Inflammatory macrophage treated with lipopolysaccharide for 4 hours (primary cell): ENCODE data around the gene B9D1.

Experiments used
- DNase-seq: peaks from one replicate; pipeline ENCODE4 v3.0.0-alpha.2; 2020

B9D1 gene

GRCh38 chr17:19388791-19389785 is 26.6 kb upstream of the B9D1 start:
- peak; percentile 75 for DNase-seq

- no peak for DNase-seq
Observed at GRCh38 chr17:19387921-19388521, 25.5 kb upstream of the B9D1 start.

- no peak for DNase-seq
Observed at GRCh38 chr17:19386974-19387920, 24.7 kb upstream of the B9D1 start, which contains the start of gene MFAP4. Gene MFAP4, minus strand, starts transcription at chr17:19387190. Its CDS starts 35 bp downstream, at chr17:19387155.

GRCh38 chr17:19386051-19386929 is 23.8 kb upstream of the B9D1 start:
- DNase-seq, result peak; percentile 98

- no peak for DNase-seq
Observed at GRCh38 chr17:19385521-19385983, 23.0 kb upstream of the B9D1 start.

GRCh38 chr17:19384723-19385391 is 22.3 kb upstream of the B9D1 start:
- no peak for DNase-seq

- no peak for DNase-seq
Observed at GRCh38 chr17:19383681-19384470, 21.4 kb upstream of the B9D1 start.

GRCh38 chr17:19382531-19383444 is 20.3 kb upstream of the B9D1 start:
- no peak for DNase-seq

GRCh38 chr17:19381741-19382444 is 19.4 kb upstream of the B9D1 start:
- no peak for DNase-seq

GRCh38 chr17:19381361-19381740 is 18.8 kb upstream of the B9D1 start:
- DNase-seq, result no peak

GRCh38 chr17:19380481-19381301 is 18.2 kb upstream of the B9D1 start:
- DNase-seq, result no peak

GRCh38 chr17:19379361-19380065 is 17.0 kb upstream of the B9D1 start:
- DNase-seq, result no peak

- DNase-seq, result peak; percentile 37
Observed at GRCh38 chr17:19378416-19379360, 16.2 kb upstream of the B9D1 start, which contains the start of gene MAPK7. Gene MAPK7, plus strand, starts transcription at chr17:19378498. Its CDS starts 403 bp downstream, at chr17:19378901.

- DNase-seq, result peak; percentile 99
Observed at GRCh38 chr17:19377602-19378415, 15.3 kb upstream of the B9D1 start.

- no peak for DNase-seq
Observed at GRCh38 chr17:19376811-19377210, 14.3 kb upstream of the B9D1 start.
